Endothelial cell (in vitro differentiated cells): ENCODE results near the gene ALG9. TPM values are rescaled to one million over a fixed set of nuclear protein-coding genes. Genes with fewer than 3 reads are reported as not detected.

Experiments used
- DNase-seq: peaks from one replicate; pipeline ENCODE4 v3.0.0; 2021; ENCODE audit warnings: low spot score
- H3K27ac Mint-ChIP-seq: one replicate; pipeline ENCODE4 v1.8.0; 2021; ENCODE audit warnings: mixed read lengths, inconsistent platforms; ENCODE audit not compliant: unreplicated experiment
- H3K27me3 Mint-ChIP-seq: one replicate; pipeline ENCODE4 v1.8.0; 2021; ENCODE audit warnings: mild to moderate bottlenecking, moderate library complexity, mixed read lengths, inconsistent platforms; ENCODE audit not compliant: unreplicated experiment
- H3K36me3 Mint-ChIP-seq: one replicate; pipeline ENCODE4 v1.8.0; 2021; ENCODE audit warnings: mild to moderate bottlenecking, low read depth, mixed read lengths, inconsistent platforms; ENCODE audit not compliant: unreplicated experiment
- H3K4me1 Mint-ChIP-seq: one replicate; pipeline ENCODE4 v1.8.0; 2021; ENCODE audit warnings: mild to moderate bottlenecking, mixed read lengths, inconsistent platforms; ENCODE audit not compliant: unreplicated experiment
- H3K4me3 Mint-ChIP-seq: one replicate; pipeline ENCODE4 v1.8.0; 2021; ENCODE audit warnings: mild to moderate bottlenecking, mixed read lengths, inconsistent platforms; ENCODE audit not compliant: unreplicated experiment
- H3K9me3 Mint-ChIP-seq: one replicate; pipeline ENCODE4 v1.8.0; 2021; ENCODE audit warnings: mixed read lengths, inconsistent platforms; ENCODE audit not compliant: unreplicated experiment
- CTCF ChIP-seq: fragments of 200-600 bp; sonication (generic); IDR thresholded peaks from one replicate; pipeline ENCODE4 v1.5.0; 2021; ENCODE audit warnings: antibody characterized with exemption; ENCODE audit not compliant: unreplicated experiment
- total RNA-seq: library from RNA; stranded (reverse); fragmentation: NEBNext Ultra II Directional; extraction: Animal tissue kit (Norgen Biotek cat#: 25700); gene quantifications from one replicate; pipeline ENCODE4 v1.2.1, GENCODE V29; 2021; ENCODE audit not compliant: unreplicated experiment

Gene ALG9
- total RNA-seq, 1 donor from 2014 or later = 35.8 TPM

- no peaks in the 10 kb centered on the region for H3K27me3 Mint-ChIP-seq
- peaks cover 13% of the 10 kb centered on the region for H3K4me1 Mint-ChIP-seq
- TF ChIP-seq CTCF = no peak
Observed at GRCh38 chr11:111917312-111917711, 45.9 kb upstream of the ALG9 start.

GRCh38 chr11:111916768-111917167 is 45.4 kb upstream of the ALG9 start:
- no peaks in the 10 kb centered on the region for H3K36me3 Mint-ChIP-seq
- no peak for DNase-seq
- no peak overlapping the region for H3K4me3 Mint-ChIP-seq
- peaks cover 13% of the 10 kb centered on the region for H3K4me1 Mint-ChIP-seq
- H3K27me3 Mint-ChIP-seq = peaks cover under 1% of the 10 kb centered on the region
- H3K27ac Mint-ChIP-seq = peak overlapping the region; percentile 6
- TF ChIP-seq CTCF = no peak
- H3K9me3 Mint-ChIP-seq = no peaks in the 10 kb centered on the region

More at GRCh38 chr11:111917312-111917711, 45.9 kb upstream of the ALG9 start:
- no peaks in the 10 kb centered on the region for H3K36me3 Mint-ChIP-seq
- DNase-seq = no peak
- no peaks in the 10 kb centered on the region for H3K9me3 Mint-ChIP-seq
- H3K27ac Mint-ChIP-seq = peak overlapping the region; percentile 6
- H3K4me3 Mint-ChIP-seq = no peak overlapping the region

- H3K36me3 Mint-ChIP-seq = no peaks in the 10 kb centered on the region
- no peak overlapping the region for H3K4me3 Mint-ChIP-seq
- DNase-seq = no peak
- peaks cover 6% of the 10 kb centered on the region for H3K27me3 Mint-ChIP-seq
- H3K4me1 Mint-ChIP-seq = peaks cover 17% of the 10 kb centered on the region
- no peak for TF ChIP-seq CTCF
- no peaks in the 10 kb centered on the region for H3K9me3 Mint-ChIP-seq
- no peak overlapping the region for H3K27ac Mint-ChIP-seq
Observed at GRCh38 chr11:111913997-111914396, 42.6 kb upstream of the ALG9 start.

- H3K27me3 Mint-ChIP-seq = peaks cover 6% of the 10 kb centered on the region
- H3K4me1 Mint-ChIP-seq = peaks cover 16% of the 10 kb centered on the region
- TF ChIP-seq CTCF = no peak
- DNase-seq = no peak
- no peaks in the 10 kb centered on the region for H3K9me3 Mint-ChIP-seq
- no peak overlapping the region for H3K4me3 Mint-ChIP-seq
- H3K27ac Mint-ChIP-seq = no peak overlapping the region
- H3K36me3 Mint-ChIP-seq = no peaks in the 10 kb centered on the region
Observed at GRCh38 chr11:111913031-111913861, 41.9 kb upstream of the ALG9 start.

GRCh38 chr11:111912535-111912934 is 41.2 kb upstream of the ALG9 start, which contains the start of gene HSPB2:
TSS of gene HSPB2 (plus strand) at chr11:111912734. CDS start at chr11:111912830, 96 bp downstream.
- peaks cover 6% of the 10 kb centered on the region for H3K27me3 Mint-ChIP-seq
- peaks cover 14% of the 10 kb centered on the region for H3K4me1 Mint-ChIP-seq
- DNase-seq = no peak
- no peaks in the 10 kb centered on the region for H3K9me3 Mint-ChIP-seq
- H3K36me3 Mint-ChIP-seq = no peaks in the 10 kb centered on the region
- H3K4me3 Mint-ChIP-seq = no peak within 1 kb of the TSS
- H3K27ac Mint-ChIP-seq = no peak within 1 kb of the TSS
- no peak for TF ChIP-seq CTCF
